Hepatic stellate cell (primary cell): ENCODE results near the gene CUX1.
"Not testable (repeated sequence)": the region's sequence is repeated elsewhere in the genome, so short reads cannot be mapped to it uniquely, and the experiment has no call there.

Source experiments
- DNase-seq: peaks from one replicate; pipeline ENCODE4 v3.0.0; 2011; ENCODE audit warnings: low spot score

CUX1 gene

GRCh38 chr7:101984133-101984879, 166.9 kb downstream of the CUX1 start:
- DNase-seq, result no peak

- DNase-seq, result no peak
Measured at GRCh38 chr7:101985057-101985902, 167.9 kb downstream of the CUX1 start.

GRCh38 chr7:101985903-101986734, 168.7 kb downstream of the CUX1 start:
- DNase-seq, result no peak

- DNase-seq, result no peak
Measured at GRCh38 chr7:101987494-101987893, 170.1 kb downstream of the CUX1 start.

GRCh38 chr7:101988060-101988459, 170.6 kb downstream of the CUX1 start:
- not testable (repeated sequence) for DNase-seq

- DNase-seq, result no peak
Measured at GRCh38 chr7:101988513-101988912, 171.1 kb downstream of the CUX1 start.

GRCh38 chr7:101989101-101989500, 171.7 kb downstream of the CUX1 start:
- DNase-seq, result no peak

GRCh38 chr7:101990811-101991418, 173.5 kb downstream of the CUX1 start:
- no peak for DNase-seq

- DNase-seq, result no peak
Measured at GRCh38 chr7:101991860-101992259, 174.4 kb downstream of the CUX1 start.

GRCh38 chr7:101993311-101993710, 175.9 kb downstream of the CUX1 start:
- DNase-seq, result no peak

- DNase-seq, result no peak
Measured at GRCh38 chr7:101995121-101995520, 177.7 kb downstream of the CUX1 start.

GRCh38 chr7:101996131-101996691, 178.8 kb downstream of the CUX1 start:
- no peak for DNase-seq

- DNase-seq, result no peak
Measured at GRCh38 chr7:101996876-101997275, 179.4 kb downstream of the CUX1 start.

GRCh38 chr7:101998029-101998905, 180.8 kb downstream of the CUX1 start:
- no peak for DNase-seq

GRCh38 chr7:101998906-101999240, 181.4 kb downstream of the CUX1 start:
- DNase-seq, result no peak

- DNase-seq, result no peak
Measured at GRCh38 chr7:101999393-101999792, 182.0 kb downstream of the CUX1 start.

- DNase-seq, result no peak
Measured at GRCh38 chr7:102000123-102000522, 182.7 kb downstream of the CUX1 start.

- peak; percentile 54 for DNase-seq
Measured at GRCh38 chr7:102004229-102004628, 186.8 kb downstream of the CUX1 start.

GRCh38 chr7:102004848-102005247, 187.4 kb downstream of the CUX1 start:
- DNase-seq, result no peak

GRCh38 chr7:102005933-102006480, 188.6 kb downstream of the CUX1 start:
- DNase-seq, result no peak
